A673 (cell line): ENCODE data around the gene AGGF1.

Experiments
- EZH2 ChIP-seq: fragments of 200-600 bp; sonication (generic); IDR thresholded peaks from 2 replicates; pipeline ENCODE4 v1.6.1; 2017; ENCODE audit warnings: borderline replicate concordance, low read depth, mild to moderate bottlenecking, mixed read lengths, antibody characterized with exemption, low read length; ENCODE audit not compliant: poor library complexity, severe bottlenecking
- TF ChIP-seq, protein P1 (sequence below): fragments of 300-800, 200-600 bp; sonication (generic); conservative IDR thresholded peaks from 2 replicates; pipeline ENCODE4 v1.5.1; 2017; ENCODE audit warnings: low read depth, mild to moderate bottlenecking, antibody characterized with exemption, low read length, moderate library complexity, mixed read lengths

DNA sequence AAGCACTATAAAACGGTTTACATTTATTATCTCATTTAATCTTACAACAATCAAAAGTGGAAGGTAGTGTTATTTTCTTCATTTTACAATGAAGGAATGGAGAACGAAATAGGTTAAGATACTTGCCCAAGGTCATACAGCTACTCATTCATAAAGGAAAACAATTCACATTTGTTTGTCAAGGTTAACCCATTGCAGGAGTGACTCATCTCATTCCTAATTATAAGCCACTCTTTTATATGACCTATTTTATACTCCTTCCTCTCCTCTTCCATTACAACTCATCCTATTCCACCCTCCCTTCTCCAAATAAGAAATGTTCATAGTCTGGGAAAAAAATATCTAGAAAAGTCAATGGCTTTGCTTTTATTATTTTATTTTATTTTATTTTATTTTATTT, 47.8 kb upstream of the AGGF1 start:
- TF ChIP-seq, protein P1, sequence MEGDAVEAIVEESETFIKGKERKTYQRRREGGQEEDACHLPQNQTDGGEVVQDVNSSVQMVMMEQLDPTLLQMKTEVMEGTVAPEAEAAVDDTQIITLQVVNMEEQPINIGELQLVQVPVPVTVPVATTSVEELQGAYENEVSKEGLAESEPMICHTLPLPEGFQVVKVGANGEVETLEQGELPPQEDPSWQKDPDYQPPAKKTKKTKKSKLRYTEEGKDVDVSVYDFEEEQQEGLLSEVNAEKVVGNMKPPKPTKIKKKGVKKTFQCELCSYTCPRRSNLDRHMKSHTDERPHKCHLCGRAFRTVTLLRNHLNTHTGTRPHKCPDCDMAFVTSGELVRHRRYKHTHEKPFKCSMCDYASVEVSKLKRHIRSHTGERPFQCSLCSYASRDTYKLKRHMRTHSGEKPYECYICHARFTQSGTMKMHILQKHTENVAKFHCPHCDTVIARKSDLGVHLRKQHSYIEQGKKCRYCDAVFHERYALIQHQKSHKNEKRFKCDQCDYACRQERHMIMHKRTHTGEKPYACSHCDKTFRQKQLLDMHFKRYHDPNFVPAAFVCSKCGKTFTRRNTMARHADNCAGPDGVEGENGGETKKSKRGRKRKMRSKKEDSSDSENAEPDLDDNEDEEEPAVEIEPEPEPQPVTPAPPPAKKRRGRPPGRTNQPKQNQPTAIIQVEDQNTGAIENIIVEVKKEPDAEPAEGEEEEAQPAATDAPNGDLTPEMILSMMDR: no peak
- no peak for TF ChIP-seq EZH2
